Sciatic nerve (tissue), 2 donors: ENCODE data around the gene POLG. TPM values are rescaled to one million over a fixed set of nuclear protein-coding genes. Genes with fewer than 3 reads are reported as not detected.

Experiments
- ATAC-seq: fragments of 200-7000 bp; cut with Tn5 transposase; one replicate; pipeline ENCODE4 v1.9.1; 2020; ENCODE audit warnings: mild to moderate bottlenecking, moderate library complexity
- DNase-seq: peaks from one replicate; pipeline ENCODE4 v3.0.0-alpha.2; 2020; ENCODE audit warnings: low spot score
- intact Hi-C: fragments of 100-400 bp; cut with DNase I; formaldehyde crosslinking; loops from one replicate; pipeline ENCODE4 v1.14.2; 2022
- total RNA-seq: library from RNA; stranded (reverse); fragmentation: NEBNext Ultra II Directional; extraction: Animal tissue kit (Norgen Biotek cat#: 25700); gene quantifications from one replicate; pipeline ENCODE4 v1.2.1, GENCODE V29; 2021
- donor health status: DM: no; HTN: no; CAD: no.
- donor health status: DM: no; HTN: no; CAD: no.

The POLG gene
- total RNA-seq, 1 donor from 2014 or later, result 64.3 TPM

GRCh38 chr15:89333011-89333860 lies 1.4 kb downstream of the POLG start:
- intact Hi-C loops, result no loop called here
- ATAC-seq (no peak), DNase-seq (no peak)

- ATAC-seq, result no peak
- intact Hi-C loops, result no loop called here
- no peak for DNase-seq
These were observed 2.2 kb downstream of the POLG start for GRCh38 chr15:89332446-89332845.

GRCh38 chr15:89330881-89331595 lies 3.6 kb downstream of the POLG start:
- DNase-seq, result no peak
- no peak for ATAC-seq
- intact Hi-C loops, result no loop called here

- ATAC-seq (no peak), DNase-seq (no peak)
- intact Hi-C loops, result no loop called here
These were observed 4.5 kb downstream of the POLG start for GRCh38 chr15:89330119-89330518.

- ATAC-seq, result no peak
- intact Hi-C loops, result no loop called here
- no peak for DNase-seq
These were observed 5.1 kb downstream of the POLG start for GRCh38 chr15:89329329-89330084.

- intact Hi-C loops, result no loop called here
- no peak for DNase-seq
- no peak for ATAC-seq
These were observed 6.0 kb downstream of the POLG start for GRCh38 chr15:89328398-89329254.

GRCh38 chr15:89327113-89327512 lies 7.5 kb downstream of the POLG start:
- intact Hi-C loops, result no loop called here
- DNase-seq (no peak), ATAC-seq (no peak)

GRCh38 chr15:89326316-89326715 lies 8.3 kb downstream of the POLG start:
- DNase-seq (peak; percentile 42), ATAC-seq (no peak)
- intact Hi-C loops, result no loop called here

- ATAC-seq (no peak), DNase-seq (no peak)
- intact Hi-C loops, result no loop called here
These were observed 9.4 kb downstream of the POLG start for GRCh38 chr15:89325039-89325803.

GRCh38 chr15:89323825-89324224 lies 10.8 kb downstream of the POLG start:
- intact Hi-C loops, result no loop called here
- ATAC-seq, result no peak
- no peak for DNase-seq

- DNase-seq, result no peak
- ATAC-seq, result no peak
- intact Hi-C loops, result no loop called here
These were observed 11.8 kb downstream of the POLG start for GRCh38 chr15:89322822-89323221.

GRCh38 chr15:89321521-89322410 lies 12.9 kb downstream of the POLG start:
- ATAC-seq, result no peak
- intact Hi-C loops, result no loop called here
- no peak for DNase-seq

GRCh38 chr15:89320200-89320599 lies 14.4 kb downstream of the POLG start:
- intact Hi-C loops, result no loop called here
- DNase-seq (no peak), ATAC-seq (no peak)

GRCh38 chr15:89319678-89320077 lies 14.9 kb downstream of the POLG start:
- no peak for ATAC-seq
- intact Hi-C loops, result no loop called here
- DNase-seq, result no peak

- DNase-seq, result no peak
- no peak for ATAC-seq
- intact Hi-C loops, result no loop called here
These were observed 17.4 kb downstream of the POLG start for GRCh38 chr15:89317186-89317720.

GRCh38 chr15:89316504-89316903 lies 18.1 kb downstream of the POLG start:
- DNase-seq (no peak), ATAC-seq (no peak)
- intact Hi-C loops, result no loop called here

GRCh38 chr15:89315375-89315929 lies 19.2 kb downstream of the POLG start:
- intact Hi-C loops, result no loop called here
- DNase-seq, result no peak
- ATAC-seq, result no peak
